Kasumi-1 (cell line): Measurements from ENCODE around the gene UNC93B1.
A peak's percentile ranks its signal among the peaks of the same experiment; 100 is the strongest.

Experiments used
- DNase-seq, 2 experiments: peaks; one replicate each; lab custom pipeline; 2025; lab: John Stamatoyannopoulos, UW

Gene UNC93B1

DNA sequence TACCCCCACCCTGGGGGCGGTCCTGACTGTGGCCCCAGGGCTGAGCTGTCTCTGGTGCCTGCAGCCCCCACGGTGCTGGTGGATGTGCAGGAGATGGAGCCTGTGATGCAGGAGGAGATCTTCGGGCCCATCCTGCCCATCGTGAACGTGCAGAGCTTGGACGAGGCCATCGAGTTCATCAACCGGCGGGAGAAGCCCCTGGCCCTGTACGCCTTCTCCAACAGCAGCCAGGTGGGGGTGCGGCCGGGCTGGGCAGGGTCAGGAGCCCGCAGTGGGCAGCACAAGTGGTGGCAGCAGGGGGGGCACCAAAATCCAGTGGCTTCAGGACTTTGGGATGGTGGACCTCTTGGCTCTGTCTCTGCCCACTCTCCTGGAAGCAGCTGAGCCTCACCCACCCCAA is 18.6 kb upstream of the UNC93B1 start:
- no peak for DNase-seq

DNA sequence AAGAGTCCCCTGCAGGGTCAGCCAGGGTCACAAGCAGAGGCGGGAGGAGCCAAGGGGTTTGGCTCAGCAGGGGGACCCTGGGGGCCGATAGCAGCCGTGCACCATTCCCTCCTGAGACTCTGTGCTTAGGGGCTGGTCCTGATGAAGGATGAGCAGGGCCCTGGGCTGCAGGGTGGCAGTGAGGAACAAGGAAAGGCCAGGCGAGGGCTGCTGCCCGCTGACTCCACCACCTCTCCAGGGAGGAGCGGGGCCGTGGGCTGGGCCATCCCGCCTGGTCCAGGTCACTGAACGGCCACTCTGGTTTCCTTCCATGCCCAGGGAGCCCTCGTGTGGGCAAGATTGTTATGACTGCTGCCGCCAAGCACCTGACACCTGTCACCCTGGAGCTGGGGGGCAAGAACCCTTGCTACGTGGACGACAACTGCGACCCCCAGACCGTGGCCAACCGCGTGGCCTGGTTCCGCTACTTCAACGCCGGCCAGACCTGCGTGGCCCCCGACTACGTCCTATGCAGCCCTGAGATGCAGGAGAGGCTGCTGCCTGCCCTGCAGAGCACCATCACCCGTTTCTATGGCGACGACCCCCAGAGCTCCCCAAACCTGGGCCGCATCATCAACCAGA is 17.4 kb upstream of the UNC93B1 start:
- no peak for DNase-seq

DNA sequence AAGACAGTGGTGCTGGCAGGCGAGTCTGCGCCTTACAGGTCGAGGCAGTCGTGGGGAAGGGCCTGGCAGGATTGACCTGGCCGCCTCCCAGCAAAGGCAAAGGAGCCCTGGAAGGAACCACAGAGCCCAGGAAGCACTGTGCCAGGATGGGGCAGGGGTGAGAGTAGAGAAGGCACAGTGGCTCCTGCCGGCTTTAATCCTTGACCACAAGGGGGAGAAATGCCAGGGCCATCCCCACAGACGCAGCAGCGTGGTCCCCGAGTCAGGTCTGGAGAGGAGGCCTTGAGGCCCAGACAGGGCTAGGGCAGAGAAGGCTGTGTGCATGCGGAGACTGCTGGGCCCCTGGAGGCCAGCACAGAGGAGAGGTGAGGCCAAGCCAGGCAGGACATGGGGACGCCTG is 16.7 kb upstream of the UNC93B1 start:
- DNase-seq: no peak

DNA sequence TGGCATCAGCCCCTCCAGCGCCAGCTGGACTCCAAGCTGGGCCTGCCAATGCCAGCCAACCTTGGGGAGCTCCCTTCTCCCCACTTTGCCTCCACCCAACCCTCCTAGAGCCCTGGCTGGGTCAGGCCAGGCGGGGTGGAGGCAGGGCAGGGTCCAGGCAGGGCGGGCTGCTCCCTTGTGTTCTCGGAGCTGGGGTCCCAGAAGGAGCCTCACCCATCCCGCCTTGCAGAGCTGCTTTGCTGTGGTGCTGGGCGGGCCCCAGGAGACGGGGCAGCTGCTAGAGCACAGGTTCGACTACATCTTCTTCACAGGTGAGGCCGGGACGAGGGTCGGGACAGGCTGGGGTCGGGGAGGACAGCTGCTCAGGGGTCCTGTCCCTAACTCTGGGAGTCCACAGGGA is 15.6 kb upstream of the UNC93B1 start:
- no peak for DNase-seq

DNA sequence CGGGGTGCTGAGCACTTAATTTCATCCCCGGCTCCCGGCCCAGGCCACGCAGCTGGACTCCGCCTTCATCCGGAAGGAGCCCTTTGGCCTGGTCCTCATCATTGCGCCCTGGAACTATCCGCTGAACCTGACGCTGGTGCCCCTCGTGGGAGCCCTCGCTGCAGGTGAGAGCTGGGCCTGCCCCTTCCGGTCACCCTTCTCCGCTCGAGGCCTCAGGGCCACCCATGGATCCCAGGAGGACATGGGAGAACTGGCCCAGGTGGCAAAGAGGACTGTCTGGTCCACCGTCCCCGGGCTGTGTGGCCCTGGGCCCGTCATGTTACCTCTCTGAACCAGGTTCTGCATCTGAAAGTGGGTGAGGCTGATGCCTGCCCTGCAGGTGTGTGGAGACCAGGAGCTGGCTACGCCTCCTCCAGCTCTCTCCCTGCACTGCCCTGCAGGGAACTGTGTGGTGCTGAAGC is 14.9 kb upstream of the UNC93B1 start:
- no peak for DNase-seq

DNA sequence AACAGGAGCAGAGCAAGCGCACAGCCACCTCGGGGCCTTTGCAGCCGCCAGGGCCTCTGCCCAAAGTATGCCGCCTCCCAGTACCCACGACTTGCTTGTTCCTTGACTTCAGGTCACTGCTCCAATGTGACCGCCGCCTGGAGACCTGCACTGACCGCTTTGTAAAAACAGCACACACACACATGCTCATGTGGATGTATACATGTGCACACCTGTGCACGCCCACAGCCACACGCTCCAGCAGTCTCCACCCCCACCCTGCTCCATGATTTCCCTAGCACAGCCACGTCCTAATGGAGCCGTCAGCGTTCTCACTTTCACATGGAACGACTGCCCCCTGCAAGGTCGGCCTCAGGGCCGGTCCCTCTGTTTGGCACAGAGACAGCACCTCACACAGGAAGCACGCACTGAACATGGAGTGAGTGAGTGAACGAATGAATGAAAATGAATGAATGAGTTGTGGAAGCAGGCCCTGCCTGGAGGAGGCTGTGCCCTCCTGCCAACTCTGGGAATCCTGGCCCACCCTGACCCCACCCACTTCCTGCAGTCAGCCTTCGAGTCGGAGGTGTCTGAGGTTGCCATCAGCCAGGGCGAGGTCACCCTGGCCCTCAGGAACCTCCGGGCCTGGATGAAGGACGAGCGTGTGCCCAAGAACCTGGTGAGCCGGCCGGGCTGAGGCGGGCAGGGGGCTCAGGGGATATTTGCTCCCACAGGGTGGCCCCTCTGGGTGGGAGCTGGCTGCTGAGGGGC is 14.3 kb upstream of the UNC93B1 start:
- no peak for DNase-seq

DNA sequence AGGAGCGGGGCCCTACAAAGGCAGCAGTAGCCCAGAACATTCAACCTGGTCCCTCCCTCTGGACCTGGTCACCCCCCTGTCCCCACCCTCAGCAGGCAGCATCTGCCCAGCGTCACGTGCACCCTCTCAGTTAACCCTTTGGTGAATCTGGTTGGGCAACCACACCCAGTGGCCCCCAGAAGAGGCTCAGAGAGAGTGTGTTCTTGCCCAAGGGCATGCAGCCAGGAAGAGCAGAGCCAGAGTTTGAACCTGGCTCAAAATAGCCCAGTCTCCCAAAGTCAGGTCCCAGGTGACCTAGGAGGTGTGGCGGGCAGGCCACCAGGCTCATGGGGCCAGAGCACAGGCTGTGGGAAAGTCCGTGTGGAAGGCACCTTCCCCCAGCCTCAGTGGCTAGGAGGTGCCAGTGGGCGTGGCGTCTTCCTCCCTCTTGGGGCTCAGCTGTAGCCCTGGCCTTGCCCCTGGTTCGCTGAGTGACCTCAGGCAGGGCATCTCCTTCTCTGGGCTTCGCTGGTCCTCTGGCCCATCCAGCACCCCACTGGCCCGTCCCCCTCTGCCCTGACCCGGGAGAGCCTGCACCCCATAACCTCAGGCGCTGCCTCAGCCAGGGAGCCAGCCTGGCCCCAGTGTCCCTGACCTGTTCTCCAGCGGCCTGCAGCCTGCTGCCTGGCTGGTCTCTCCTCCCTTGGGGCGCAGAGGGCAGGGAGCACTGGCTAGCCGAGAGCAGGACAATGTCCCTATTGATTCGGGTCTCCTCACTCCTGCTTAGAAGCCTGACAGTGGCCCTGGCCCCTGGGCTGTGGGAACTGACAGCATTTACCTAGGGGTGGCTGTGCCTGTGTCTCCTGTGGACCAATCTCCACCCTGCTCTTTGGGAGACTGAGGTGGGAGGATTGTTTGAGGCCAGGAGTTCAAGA is 13.3 kb upstream of the UNC93B1 start:
- no peak for DNase-seq

DNA sequence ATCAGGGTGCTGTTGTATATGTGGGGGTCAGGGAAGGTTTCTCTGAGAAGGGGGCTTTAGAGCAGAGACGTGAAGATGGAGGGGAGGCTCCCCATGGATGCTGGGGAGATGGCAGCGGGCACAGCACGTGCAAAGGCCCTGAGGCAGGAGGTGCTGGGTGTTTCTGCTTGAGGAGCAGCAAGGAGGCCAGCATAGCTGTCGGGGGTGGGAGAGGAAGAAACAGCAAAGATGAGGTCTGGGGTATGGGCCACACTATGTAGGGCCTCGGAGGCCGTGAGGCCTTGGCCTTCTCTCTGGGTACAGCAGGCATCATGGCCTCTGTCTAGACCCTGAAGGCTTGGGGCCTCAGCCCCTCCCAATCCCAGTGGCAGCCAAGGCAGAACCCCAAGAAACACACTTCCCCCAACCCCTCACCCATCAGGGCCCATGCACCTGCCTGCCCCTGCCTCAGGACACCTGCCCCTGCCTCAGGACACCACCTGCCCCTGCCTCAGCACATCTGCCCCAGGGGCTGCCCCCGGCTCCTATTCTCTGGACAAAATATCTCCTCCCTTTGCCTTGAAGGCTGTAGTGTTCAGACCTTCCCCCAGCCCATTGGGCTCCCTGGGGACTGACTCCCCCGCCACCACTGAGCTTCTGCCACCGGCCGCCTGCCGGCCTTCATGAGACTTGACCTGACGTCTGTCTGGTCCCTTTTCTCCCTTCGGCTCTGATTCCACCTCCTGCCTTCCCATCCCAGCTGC is 12.4 kb upstream of the UNC93B1 start:
- no peak for DNase-seq

DNA sequence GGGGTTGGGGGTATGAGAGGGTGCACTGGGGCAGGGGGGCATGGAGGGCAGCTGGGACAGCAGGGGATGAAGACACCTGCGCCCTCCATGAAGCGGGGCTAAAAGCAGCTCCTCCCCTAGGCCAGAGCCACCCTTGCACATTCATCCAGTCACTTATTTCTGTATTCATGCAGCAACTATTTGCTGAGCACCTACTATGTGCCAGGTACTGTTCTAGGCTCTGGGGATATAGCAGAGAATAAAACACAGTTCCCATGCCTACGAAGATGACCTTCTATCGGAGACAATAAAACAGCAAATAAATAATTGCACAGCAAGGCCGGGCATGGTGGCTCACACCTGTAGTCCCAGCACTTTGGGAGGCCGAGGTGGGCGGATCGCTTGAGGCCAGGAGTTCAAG is 11.6 kb upstream of the UNC93B1 start:
- DNase-seq: no peak

DNA sequence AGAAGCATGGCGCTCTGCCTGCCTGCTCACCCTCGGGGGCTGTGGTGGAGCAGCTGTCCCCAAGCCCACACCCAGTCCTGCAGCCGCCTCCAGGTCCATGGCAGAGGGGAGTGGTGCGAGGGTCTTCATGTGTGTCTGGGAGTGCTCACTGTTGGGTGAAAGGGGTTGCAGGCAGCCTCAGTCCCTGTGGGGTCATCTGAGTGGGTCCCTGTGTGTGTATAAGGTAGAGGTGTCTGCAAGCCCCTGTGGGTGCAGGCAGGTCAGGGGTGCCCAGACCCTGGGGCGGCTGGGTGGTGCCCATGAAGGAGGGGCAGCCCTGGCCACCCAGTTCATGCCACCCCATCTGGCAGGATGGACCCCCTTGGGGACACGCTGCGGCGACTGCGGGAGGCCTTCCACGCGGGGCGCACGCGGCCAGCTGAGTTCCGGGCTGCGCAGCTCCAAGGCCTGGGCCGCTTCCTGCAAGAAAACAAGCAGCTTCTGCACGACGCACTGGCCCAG is 11.1 kb upstream of the UNC93B1 start:
- no peak for DNase-seq

DNA sequence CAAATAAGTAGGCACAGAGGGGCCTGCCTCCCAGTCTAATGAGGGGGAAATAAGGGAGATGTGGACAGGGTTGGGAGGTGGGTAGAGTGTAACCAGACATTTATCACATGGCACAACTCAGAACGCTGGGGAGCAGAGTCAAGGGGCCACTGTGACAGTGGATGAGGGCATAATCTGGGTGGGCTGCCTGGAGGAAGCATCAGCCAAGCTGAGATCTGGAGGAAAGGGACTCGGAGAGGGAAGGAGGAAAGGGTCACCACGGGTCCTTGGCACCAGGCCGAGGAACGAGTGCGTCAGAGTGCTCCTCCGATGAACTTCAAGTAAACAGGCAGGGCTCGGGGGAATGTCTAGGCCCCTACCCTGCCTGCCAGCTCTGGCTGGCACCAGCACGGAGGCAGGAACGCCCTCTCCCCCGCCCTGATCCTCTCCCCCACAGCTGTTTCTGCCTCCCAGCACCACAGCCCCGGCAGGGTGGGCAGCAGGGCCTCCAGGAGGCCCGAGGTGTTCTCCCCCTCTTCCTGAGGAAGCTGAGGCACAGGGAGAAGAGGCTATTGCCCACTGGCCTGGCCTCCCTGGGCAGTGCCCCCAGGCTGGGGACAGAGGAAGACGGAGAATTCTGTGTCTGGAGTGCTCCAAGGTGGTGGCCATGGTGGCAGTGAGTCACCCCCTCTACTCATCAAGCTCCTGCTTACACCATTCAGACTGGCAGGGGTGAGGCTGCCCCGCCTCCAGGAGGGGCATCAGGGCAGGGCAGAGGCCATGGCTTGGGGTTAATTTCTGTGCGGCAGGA is 10.5 kb upstream of the UNC93B1 start:
- DNase-seq: peak in 1 of 2 experiments; percentile 15

DNA sequence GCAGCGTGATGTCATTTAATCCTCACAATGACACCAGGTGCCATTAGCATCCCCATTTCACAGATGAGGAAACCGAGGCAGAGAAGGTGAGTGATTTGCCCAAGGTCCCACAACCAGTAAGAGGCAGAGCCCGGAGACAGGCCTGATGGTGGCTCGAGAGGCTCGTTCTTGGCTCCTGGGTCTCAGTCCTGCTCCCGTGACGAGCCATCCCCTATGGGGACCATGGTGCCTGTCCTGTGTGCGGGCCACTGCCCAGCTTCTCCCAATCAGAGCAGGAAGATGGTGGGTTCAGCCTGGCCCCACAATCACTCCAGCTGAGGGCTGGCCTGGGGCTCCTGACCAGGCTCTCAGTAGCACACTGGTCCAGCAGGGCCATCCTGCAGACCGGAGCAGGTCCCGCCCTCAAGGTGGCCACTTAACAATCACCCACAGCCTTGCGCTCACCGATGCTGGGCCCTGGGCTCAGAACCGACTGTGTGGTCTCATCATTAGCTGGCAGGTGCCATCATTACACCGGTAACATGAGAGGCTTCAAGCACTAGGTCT is 9.8 kb upstream of the UNC93B1 start:
- no peak for DNase-seq

DNA sequence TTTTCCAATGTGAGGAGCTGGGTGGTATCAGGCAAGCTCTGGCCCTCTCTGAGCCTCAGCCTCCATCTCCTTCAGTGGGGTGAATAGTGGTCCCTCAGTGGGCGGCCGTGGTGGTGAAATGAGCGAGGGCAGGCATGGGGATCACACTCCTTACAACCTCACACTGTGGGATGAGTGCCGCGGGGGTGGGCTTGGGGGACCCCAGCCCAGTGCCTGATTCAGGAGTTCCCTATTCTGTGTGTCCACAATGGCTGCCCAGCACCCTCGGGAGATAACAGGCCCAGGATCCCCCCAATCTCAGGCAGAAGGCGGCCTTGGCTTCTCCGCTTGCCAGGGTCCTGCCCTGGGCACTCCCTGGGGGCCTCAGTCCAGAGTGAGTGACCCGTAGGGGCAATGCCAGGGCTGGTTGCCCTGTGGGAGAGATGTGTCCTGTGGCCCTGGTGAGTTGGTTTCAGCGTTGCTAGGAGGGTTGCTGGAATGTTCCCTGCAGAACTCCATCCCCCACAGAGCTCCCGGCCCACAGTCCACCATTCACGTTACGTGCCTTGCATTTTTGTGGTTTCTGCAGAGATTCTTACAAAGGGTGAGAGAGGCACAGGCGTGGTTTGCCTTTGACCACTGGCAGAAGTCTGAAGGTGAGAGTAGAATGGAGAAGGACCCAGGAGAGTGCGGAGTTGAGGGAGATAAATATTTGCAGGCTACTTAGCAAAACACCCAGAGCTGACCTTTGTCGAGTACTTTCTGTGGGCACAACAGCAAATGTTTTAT is 9.1 kb upstream of the UNC93B1 start:
- no peak for DNase-seq

DNA sequence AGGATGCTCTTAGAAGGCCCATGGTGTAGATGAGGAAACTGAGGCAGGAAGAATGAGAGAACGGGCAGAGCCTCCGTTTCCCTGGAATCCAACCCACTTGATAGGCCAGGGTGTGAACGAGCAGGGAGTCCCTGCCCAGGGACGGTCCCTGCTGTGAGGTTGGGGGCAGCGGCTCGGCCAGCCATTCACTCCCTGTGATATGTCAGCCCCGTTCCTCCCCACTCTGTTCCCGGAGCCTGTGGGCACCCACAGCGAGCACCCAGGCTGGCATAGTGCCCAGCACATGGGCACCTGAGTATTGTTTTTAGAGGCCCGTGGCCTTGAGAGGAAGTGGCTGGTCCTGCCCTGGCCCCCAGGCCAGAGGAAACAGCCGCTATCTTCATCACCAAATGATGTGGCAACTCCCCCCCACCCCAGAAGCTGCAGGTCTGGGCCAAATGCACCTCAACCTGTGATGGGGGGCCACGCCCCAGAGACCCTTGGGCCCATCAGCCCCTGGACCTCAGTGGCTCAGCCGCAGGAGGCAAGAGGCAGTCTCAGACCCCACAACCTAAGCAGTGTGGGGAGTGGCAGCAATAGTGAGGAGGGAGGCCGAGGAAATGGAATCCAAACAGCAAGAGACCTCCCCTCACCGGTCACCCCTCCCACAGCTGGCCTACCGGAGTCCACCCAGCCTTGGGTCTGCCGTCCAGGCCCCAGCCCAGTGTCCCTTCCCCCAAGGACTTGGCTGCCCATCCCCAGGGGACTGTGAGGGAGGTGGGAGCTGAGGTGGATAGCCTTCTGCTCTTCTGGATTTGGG is 8.3 kb upstream of the UNC93B1 start:
- no peak for DNase-seq

DNA sequence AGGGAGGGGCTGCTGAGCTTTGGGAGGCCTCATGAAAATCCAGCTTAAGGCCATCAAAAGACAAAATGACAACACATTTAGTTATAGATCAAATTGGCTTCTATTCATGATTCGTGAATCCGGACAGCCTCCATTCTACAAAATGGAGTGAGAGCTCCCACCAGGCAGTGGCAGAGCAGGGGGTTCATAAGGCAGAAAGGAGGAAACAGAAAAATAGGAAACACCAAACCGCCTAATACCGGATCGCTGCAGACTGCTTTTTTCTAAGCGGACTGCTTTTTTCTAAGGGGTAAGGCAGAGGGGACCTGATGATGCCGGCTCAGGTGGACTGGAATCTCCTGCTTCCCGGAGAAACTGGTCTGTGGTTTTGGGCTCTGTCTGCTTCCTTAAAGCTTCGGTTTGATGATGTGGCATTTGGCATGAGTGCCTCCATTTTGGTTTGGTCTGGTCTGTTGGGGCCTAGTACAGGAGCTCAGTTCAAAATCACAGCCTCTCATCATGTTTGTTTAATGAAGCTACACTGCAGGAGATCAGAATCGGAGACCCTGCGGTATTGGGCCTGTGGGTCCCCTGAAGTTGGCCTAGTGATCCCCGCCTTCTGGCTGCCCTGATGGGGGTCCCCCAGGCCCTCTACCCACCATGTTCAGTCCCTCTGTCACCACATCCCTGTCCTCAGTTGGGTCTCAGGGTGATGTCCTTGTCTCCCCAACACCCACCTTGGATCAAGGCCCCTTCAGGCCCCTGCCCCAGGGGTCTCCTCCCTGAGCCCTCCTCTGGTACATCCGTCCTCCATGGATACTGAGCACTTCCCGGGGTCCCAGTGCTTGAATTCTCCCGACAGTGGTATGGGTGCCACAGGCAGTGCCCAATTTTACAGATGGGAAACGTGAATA is 7.4 kb upstream of the UNC93B1 start:
- peak; percentile 48 to 59 for DNase-seq

DNA sequence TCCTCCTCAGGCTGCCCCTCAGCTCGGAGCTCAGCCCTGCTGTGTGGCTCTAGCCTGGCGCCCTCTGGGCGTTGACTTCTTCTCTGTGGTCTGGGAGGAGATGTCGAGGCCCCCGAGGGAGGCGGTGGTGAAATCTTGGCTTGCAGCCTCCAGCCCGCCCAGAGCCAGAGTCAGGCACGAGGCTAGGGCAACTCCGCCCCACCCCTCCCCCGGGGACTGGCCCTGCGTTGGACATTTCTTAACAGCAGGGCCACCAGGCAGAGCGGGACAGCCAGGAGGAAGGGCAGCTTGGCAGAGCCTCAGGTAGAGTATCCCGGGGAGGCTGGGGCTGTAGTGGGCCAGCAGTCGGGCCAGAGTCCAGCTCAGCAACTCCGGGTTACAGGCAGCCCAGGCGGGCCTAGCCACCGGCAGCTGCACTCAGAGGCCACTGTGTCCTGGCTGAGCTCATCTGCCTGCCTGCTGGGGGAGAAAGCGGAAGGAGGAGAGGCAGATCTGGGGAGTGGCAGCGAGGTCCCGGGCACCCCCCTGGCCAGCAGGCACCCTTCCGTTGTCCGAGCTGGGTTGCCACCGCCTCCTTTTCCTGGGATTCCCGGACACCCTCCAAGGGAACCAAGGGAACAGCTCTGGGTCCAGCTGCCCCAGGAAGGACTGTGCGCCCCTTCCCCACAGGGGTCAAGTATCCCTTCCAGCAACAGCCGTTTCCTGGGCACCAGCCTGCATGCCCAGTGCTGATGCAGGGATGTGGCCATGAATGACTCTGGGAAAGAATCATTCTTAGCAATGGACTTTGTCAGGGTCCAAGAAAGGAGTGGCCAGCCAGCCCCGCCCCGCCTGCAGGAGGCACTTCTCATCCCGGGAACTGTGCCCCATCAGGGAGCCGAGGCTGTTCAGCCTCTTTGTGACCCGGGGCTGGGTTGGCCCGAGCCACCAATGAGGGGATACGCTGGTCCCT is 6.5 kb upstream of the UNC93B1 start, which contains the start of gene ALDH3B1:
Gene ALDH3B1, plus strand, starts transcription at position 238 of the 952 bp plus-strand sequence. CDS start 4,971 bp downstream, outside the sequence.
- peak; percentile 80 to 87 for DNase-seq
